ENCODE data around the gene CD300LG.

GRCh38 chr17:43846221-43846712 is 709 bp upstream of the CD300LG start:
- peak; percentile 87 to 99 (median 92) for TF ChIP-seq CTCF (IDR thresholded peaks at IDR 0.05)
- TF ChIP-seq POLR2A (IDR thresholded peaks at IDR 0.05), result no peak
